ENCODE results near the gene EPHB4. TPM values are rescaled to one million over a fixed set of nuclear protein-coding genes. Genes with fewer than 3 reads are reported as not detected.
"Not testable (repeated sequence)": the region's sequence is repeated elsewhere in the genome, so short reads cannot be mapped to it uniquely, and the experiment has no call there.

EPHB4 gene
- total RNA-seq, 1 donor from 2014 or later = 48.8 TPM

DNA sequence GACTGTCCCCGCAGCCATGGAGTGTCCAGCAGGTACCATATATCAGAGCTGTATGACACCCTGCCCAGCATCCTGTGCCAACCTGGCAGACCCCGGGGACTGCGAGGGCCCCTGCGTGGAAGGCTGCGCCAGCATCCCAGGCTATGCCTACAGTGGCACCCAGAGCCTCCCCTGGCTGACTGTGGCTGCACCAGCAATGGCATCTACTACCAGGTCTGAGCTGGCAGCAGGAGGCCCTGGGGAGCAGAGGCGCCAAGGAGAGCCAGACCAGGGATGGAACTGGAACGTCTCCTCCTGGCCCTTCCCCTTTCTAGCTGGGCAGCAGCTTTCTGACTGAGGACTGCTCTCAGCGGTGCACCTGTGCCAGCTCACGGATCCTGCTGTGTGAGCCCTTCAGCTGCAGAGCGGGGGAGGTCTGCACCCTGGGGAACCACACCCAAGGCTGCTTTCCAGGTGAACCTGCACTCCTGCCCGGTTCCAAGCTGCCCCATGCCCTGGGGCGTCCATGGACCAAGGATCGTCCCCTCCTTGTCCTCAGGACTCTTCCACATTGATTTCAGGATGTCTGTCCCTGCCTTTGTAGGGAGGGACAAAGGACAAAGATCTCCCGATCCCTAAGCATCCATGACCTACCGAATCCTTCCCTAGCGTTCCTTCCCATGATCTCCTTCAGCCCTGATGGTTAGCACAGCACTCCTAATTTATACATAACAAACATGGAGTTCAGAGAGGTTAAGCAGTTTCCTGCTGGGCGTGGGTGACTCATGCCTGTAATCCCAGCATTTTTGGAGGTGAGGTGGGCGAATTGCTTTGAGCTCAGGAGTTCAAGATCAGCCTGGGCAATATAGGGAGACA lies 33.3 kb downstream of the EPHB4 start:
- no peak for ATAC-seq
- no peak for DNase-seq (ENCODE audit: low spot score)

DNA sequence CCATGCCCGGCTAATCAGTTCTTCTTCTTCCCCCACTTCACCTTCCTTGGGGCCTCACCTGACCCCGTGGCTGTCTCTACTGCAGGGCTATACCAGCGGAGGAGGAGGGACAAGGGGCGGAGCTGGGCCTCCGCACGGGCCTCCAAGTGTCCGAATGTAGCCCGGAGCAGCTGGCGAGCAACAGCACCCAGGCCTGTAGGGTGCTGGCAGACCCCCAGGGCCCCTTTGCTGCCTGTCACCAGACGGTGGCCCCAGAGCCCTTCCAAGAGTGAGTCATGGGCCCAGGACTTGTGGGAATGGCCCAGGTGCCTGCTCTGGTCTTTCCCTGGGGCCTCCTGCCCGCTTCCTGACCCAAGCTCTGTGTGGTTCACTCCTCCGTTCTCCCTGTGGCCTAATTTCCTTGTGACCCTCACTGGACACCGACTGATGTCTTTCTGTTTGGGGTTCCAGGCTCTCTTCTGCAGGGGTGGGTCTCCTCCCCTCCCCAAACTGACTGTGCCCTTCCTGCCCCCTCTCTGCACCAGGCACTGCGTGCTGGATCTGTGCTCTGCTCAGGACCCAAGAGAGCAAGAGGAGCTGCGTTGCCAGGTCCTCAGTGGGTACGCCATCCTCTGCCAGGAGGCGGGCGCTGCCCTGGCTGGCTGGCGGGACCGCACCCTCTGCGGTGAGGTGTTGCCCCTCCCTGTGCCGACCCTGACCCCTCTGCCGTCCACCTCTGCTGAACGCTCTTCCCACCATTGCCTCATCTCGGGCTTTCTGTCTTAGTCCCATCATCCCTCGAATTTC lies 35.2 kb downstream of the EPHB4 start:
- no peak for ATAC-seq
- DNase-seq (ENCODE audit: low spot score) = no peak

DNA sequence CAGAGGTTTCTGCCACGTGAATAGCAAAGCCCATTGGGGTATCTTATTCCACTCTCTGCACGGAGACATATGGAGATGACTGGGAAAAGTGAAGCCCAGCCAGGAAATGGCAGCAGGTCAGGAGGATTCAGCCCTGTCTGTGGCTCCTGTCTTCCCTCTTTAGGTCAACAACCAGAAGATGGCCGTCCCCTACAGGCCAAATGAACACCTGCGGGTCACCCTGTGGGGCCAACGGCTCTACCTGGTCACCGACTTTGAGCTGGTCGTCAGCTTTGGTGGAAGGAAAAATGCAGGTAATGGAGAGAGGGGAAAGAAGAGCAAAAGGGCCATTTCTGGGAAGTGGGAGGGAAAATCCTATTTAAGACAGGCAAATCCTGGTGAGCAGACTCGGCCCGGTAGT lies 38.3 kb downstream of the EPHB4 start:
- DNase-seq (ENCODE audit: low spot score) (no peak), ATAC-seq (no peak)

DNA sequence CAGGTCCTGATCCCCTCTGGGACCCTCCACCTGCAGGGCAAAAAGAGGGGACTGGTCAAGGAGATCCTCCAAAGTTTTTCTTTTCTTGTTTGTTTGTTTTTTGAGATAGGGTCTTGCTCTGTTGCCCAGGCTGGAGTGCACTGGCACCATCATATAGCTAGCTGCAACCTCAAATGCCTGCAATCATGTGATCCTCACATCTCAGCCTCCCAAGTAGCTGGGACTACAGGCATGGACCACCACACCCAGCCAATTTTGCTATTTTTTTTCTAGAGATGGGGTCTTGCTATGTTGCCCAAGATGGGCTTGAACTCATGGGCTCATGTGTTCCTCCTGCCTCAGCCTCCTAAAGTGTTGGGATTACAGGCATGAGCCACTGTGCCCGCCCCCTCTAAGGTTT lies 41.0 kb downstream of the EPHB4 start:
- no peak for ATAC-seq
- no peak for DNase-seq (ENCODE audit: low spot score)

DNA sequence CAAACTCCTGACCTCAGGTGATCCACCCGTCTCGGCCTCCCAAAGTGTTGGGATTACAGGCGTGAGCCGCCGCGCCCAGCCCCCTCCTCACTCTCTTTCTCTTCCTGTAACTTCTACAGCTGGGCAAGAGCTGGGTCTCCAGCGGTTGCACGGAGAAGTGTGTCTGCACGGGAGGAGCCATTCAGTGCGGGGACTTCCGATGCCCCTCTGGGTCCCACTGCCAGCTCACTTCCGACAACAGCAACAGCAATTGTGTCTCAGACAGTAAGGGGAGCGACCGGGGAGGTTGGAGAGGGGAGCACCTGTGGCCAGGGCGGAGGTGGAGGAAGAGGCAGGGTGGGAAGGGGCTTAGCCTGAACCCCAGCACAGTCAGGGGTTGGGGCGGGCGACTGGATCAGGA lies 41.4 kb downstream of the EPHB4 start:
- ATAC-seq (no peak), DNase-seq (ENCODE audit: low spot score) (no peak)

DNA sequence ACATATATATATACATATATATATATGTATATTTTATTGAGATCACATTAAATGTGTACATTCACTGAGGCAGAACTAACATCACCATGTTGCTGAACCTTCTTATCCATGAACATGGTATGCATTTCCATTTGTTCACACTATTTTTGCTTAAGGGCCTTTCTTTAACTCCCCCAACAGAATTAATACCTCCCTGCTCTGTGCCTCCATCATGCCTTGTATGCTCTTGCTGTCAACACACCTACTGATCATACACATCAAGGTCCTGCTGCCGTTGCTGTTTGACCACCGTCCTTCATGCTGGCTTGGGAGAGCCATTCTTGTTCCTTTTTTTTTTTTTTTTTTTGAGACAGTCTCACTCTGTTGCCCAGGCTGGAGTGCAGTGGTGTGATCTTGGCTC lies 43.5 kb downstream of the EPHB4 start:
- no peak for ATAC-seq

DNA sequence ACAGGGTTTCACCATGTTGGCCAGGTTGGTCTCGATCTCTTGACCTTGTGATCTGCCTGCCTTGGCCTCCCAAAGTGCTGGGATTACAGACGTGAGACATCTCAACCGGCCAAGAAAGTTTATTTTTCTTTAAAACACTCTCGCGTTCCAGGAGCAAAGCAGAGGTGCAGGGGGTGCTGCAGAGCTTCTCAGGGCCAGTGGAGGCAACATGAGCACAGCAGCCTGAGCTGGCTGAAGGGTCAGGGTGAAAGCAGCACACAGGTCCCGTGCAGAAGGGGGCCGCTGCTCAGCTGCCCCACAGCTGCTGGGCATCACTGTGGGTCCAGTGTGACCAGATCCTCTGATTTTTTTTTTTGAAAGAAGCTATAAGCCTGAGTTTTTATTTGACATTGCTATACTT lies 46.1 kb downstream of the EPHB4 start:
- no peak for DNase-seq (ENCODE audit: low spot score)
- ATAC-seq = no peak

More for the DNA sequence above, 43.5 kb downstream of the EPHB4 start:
- DNase-seq (ENCODE audit: low spot score) = no peak

DNA sequence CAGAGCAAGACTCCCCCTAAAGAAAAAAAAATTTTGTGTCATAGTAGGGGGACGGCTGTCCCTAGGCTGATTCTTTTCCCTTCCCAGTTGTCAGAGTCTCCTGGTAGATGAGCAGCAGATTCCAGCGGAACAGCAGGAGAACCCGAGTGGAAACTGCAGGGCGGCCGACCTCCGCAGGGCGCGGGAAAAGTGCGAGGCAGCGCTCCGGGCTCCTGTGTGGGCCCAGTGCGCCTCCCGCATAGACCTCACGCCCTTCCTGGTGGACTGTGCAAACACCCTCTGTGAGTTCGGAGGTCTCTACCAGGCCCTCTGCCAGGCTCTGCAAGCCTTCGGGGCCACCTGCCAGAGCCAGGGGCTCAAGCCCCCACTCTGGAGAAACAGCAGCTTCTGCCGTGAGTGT lies 48.0 kb downstream of the EPHB4 start:
- ATAC-seq (no peak), DNase-seq (ENCODE audit: low spot score) (no peak)

DNA sequence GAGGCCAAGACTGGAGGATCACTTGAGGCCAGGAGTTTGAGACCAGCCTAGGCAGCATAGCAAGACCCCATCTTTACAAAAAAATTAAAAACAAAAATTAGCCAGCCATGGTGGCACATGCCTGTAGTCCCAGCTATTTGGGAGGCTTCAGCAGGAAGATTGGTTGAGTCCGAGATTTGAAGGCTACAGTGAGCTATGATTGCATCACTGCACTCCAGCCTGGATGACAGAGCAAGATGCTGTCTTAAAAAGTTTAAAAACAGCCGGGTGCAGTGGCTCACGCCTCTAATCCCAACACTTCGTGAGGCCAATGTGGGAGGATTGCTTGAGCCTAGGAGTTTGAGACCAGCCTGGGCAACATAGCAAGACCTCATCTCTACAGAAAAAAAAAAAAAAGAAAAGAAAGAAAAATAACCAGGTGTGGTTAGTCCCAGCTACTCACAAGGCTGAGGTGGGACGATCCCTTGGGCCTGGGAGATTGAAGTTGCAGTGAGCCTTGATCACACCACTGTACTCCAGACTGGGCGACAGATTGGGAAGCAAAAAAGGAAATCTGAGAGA lies 49.2 kb downstream of the EPHB4 start:
- DNase-seq (ENCODE audit: low spot score) = no peak
- ATAC-seq = no peak

DNA sequence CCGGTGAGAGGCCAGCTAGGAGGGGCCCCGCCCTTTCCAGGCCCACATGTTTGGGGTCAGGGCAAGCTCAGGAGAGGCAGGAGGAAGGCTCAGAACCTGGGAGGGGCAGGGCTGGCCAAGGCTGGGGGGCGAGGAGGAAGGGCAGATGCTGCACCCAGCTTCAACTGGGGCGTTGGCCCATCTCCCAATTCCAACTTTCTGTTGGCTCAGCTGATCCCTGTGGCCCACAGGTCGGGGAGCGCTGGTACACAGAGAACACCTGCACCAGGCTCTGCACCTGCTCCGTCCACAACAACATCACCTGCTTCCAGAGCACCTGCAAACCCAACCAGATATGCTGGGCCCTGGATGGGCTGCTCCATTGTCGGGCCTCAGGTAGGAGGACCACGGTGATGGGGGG lies 53.8 kb downstream of the EPHB4 start:
- no peak for ATAC-seq

DNA sequence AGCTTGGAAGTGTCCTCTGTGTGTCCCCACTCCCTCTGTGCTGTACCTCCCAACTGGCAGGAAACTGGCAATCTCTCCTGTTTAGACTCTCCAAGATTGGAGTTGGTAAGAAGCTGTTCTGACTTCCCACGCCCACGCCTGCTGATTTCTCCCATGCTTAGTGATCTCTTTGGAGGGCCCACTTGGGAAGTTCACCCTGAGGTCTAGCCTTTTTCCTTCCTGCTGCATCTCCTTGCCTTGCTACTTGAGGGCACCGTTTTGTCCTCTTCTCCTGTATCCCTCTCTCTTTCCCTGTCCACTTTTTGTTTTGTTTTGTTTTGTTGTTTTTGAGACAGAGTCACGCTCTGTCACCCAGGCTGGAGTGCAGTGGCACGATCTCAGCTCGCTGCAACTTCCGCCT lies 58.5 kb downstream of the EPHB4 start:
- ATAC-seq = no peak

More for the DNA sequence above, 53.8 kb downstream of the EPHB4 start:
- DNase-seq (ENCODE audit: low spot score) = no peak

DNA sequence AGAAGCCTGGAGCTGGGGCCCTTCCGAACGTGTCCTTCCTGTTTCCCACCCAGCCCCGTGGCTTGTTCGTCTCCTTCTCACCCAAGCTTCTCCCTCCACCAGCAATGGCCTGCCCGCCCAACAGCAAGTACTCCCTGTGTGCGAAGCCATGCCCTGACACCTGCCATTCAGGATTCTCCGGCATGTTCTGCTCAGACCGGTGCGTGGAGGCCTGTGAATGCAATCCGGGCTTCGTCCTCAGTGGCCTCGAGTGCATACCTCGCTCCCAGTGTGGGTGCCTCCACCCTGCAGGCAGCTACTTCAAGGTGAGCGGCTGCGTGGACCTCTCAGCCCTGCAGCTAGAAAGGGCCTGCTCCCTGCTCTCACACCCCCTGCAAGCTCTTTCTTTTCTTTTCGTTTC lies 62.1 kb downstream of the EPHB4 start:
- DNase-seq (ENCODE audit: low spot score) (no peak), ATAC-seq (no peak)

More for the DNA sequence above, 58.5 kb downstream of the EPHB4 start:
- DNase-seq (ENCODE audit: low spot score) = no peak

DNA sequence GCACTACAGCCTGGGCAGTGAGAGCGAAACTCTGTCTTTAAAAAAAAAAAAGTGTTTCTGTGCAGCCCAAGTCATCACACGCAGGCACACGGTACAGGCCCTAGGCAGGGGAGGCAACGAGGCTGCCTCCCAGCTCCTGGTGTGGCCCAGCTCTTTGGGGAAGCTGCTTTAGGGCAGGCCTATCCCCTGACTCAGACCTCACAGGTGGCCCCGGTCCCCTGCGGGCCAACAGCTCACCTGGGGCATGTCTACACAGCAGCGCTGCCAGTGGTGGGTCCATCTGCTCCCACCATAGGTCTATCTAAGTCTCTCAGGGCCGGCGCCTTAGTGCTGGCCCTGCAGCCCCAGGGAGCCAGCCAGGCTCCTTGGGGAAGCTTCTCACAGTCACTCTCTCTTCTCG lies 62.5 kb downstream of the EPHB4 start:
- DNase-seq (ENCODE audit: low spot score) (no peak), ATAC-seq (no peak)

DNA sequence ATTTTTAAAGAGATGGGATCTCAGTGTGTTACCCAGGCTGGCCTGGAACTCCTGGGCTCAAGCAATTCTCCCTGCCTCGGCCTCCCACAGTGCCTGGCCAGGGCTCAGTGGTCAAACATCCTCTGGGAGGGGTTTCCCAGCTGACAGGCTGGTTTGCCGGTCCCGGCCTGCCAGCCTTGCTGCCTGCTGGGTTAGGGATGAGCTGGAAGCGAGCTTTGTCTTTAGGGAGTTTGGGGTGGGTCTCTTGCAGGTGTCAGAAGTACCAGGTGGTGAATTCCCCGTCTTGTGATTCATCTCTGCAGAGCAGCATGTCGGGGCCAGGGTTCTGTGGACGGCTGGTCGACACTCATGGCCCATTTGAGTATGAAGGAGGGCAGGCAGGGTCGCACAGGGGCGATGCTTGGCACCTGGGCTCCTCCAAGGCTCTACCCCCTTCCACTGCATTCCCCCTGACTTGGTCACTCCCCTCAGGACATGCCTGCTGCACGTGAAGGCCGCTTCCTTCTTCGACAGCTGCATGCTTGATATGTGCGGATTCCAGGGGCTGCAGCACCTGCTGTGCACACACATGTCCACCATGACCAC lies 63.7 kb downstream of the EPHB4 start:
- ATAC-seq (no peak), DNase-seq (ENCODE audit: low spot score) (no peak)

DNA sequence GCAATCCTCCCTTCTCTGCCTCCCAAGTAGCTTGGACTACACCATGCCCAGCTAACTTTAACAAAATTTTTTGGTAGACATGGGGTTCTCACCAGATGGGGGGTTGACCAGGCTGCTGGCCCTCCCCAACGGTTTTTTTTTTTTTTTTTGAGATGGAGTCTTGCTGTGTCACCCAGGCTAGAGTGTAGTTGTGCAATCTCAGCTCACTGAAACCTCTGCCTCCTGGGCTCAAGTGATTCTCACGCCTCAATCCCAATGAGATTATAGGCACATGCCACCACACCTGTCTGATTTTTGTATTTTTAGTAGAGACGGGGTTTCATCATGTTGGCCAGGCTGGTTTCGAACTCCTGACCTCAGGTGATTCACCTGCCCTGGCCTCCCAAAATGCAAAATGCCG lies 64.5 kb downstream of the EPHB4 start:
- not testable (repeated sequence) for DNase-seq (ENCODE audit: low spot score); ATAC-seq

DNA sequence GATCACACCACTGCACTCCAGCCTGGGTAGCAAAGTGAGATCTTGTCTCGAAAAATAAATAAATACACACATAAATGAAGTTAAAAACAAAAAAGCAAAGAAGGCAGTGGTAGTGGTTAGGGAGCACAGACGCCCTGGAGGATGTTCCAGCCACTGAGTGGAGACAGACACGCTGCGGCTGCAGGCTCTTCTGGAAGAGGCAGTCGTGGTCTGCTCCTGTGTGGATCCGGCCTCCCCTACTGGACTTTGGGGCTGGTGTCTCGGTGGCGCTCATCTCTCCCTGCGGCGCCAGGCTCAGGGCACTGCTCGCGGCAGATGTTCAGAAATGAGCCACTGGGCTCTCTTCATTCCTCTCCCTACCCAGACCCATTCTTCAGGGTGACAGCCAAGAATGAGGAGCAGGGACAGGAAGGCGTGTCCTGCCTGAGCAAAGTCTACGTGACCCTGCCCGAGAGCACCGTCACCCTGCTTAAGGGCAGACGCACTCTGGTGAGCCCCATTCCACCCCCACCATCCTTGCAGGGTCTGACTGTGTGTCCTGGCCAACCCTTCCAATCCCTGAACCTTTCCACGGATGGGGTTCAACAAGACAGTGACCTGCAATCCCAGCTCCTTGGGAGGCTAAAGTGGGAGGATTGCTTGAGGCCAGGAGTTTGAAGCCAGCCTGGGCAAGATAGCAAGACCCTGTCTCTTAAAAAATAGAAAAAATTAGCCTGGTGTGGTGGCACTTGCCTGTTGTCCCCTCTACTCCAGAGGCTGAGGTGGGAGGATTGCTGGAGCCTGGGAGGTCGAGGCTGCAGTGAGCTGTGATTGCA lies 67.8 kb downstream of the EPHB4 start:
- DNase-seq (ENCODE audit: low spot score) = no peak
- no peak for ATAC-seq

DNA sequence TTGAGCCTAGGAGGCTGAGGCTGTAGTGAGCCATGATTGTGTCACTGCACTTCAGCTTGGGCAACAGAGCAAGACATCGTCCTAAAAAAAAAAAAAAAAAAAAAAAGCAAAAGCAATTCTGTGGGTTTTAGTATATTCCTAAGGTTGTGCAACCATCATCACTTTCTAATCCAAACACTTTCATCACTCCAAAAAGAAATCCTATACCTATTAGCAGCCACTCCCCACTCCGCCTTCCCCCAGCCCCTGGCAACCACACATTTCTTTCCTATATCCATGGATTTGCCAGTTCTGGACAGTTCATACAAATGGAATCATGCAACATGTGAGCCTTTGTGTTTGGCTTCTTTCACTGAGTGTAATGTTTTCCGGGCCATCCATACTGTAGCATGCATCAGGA lies 73.6 kb downstream of the EPHB4 start:
- ATAC-seq (no peak), DNase-seq (ENCODE audit: low spot score) (no peak)

DNA sequence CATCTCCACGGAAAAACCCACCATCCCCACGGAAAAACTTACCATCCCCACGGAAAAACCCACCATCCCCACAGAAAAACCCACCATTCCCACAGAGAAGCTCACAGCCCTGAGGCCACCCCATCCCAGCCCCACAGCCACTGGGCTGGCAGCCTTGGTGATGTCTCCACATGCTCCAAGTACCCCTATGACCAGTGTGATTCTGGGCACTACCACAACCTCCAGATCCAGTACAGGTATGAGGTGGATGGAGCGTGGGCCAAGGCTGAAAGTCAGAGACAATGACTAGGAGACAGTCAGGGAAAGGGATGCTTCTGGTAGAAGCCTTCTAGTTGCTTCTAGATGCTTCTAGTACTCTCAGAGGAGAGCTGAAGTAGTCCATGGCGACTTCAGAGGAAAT lies 74.3 kb downstream of the EPHB4 start:
- DNase-seq (ENCODE audit: low spot score) = no peak
- no peak for ATAC-seq

Measured in left lobe of liver (tissue), 2 donors.